WTC11 (cell line): ENCODE measurements around the gene CSPG5. TPM values are rescaled to one million over a fixed set of nuclear protein-coding genes. Genes with fewer than 3 reads are reported as not detected.

Experiments used
- ATAC-seq: fragments of 200-7000 bp; cut with Tn5 transposase; 2 replicates; pipeline ENCODE4 v1.10.0; 2021; ENCODE audit warnings: mild to moderate bottlenecking, moderate library complexity
- CTCF ChIA-PET: fragments of 300-600 bp; sonication (Branson Sonifier 250); formaldehyde crosslinking; loops from one replicate; lab custom pipeline; 2021; ENCODE audit warnings: antibody characterized with exemption; lab: Charles Lee
- POLR2A ChIA-PET: fragments of 350-600 bp; sonication (Branson Sonifier 250); formaldehyde crosslinking; loops from one replicate; lab custom pipeline; 2021; ENCODE audit warnings: antibody characterized with exemption; lab: Charles Lee
- DNase-seq: peaks from one replicate; pipeline ENCODE4 v3.0.0; 2021; ENCODE audit warnings: low spot score
- H3K27ac Mint-ChIP-seq: 2 replicates; pipeline ENCODE4 v1.8.0; 2021; ENCODE audit warnings: mixed read lengths
- H3K27me3 Mint-ChIP-seq: 2 replicates; pipeline ENCODE4 v1.8.0; 2021; ENCODE audit warnings: low read depth, mild to moderate bottlenecking, moderate library complexity, mixed read lengths
- H3K36me3 Mint-ChIP-seq: 2 replicates; pipeline ENCODE4 v1.8.0; 2021; ENCODE audit warnings: mixed read lengths
- H3K4me1 Mint-ChIP-seq: 2 replicates; pipeline ENCODE4 v1.8.0; 2022; ENCODE audit warnings: mixed read lengths
- H3K4me3 Mint-ChIP-seq: 2 replicates; pipeline ENCODE4 v1.8.0; 2021; ENCODE audit warnings: mild to moderate bottlenecking, moderate library complexity, mixed read lengths
- H3K9me3 Mint-ChIP-seq: 2 replicates; pipeline ENCODE4 v1.8.0; 2021; ENCODE audit warnings: mixed read lengths
- ARID4B ChIP-seq: sonication (generic); formaldehyde crosslinking; IDR thresholded peaks from 2 replicates; pipeline ENCODE4 v1.8.0; 2023; ENCODE audit warnings: missing genetic modification reagents, mild to moderate bottlenecking, borderline replicate concordance
- CREM ChIP-seq: sonication (generic); formaldehyde crosslinking; IDR thresholded peaks from 2 replicates; pipeline ENCODE4 v1.8.1; 2022; ENCODE audit warnings: mild to moderate bottlenecking, missing genetic modification reagents, moderate library complexity
- CTCF ChIP-seq: fragments of 200-600 bp; IDR thresholded peaks from 2 replicates; pipeline ENCODE4 v1.8.0; 2022; ENCODE audit warnings: antibody characterized with exemption
- GTF2I ChIP-seq: fragments of 250-450 bp; sonication (Bioruptor Pico); conservative IDR thresholded peaks from 2 replicates; pipeline ENCODE4 v1.4.0; 2021; ENCODE audit warnings: mild to moderate bottlenecking
- KAT7 ChIP-seq: sonication (generic); formaldehyde crosslinking; IDR thresholded peaks from 2 replicates; pipeline ENCODE4 v1.8.1; 2023; ENCODE audit warnings: missing genetic modification reagents, mild to moderate bottlenecking, borderline replicate concordance
- MAX ChIP-seq: sonication (generic); formaldehyde crosslinking; IDR thresholded peaks from 2 replicates; pipeline ENCODE4 v1.8.0; 2022; ENCODE audit warnings: mild to moderate bottlenecking, missing genetic modification reagents
- MXD4 ChIP-seq: fragments of 250-450 bp; sonication (Bioruptor Pico); IDR thresholded peaks from 2 replicates; pipeline ENCODE4 v1.8.0; 2021; ENCODE audit warnings: mild to moderate bottlenecking, moderate library complexity, borderline replicate concordance
- NFE2L1 ChIP-seq: sonication (generic); formaldehyde crosslinking; IDR thresholded peaks from 2 replicates; pipeline ENCODE4 v1.8.1; 2023; ENCODE audit warnings: missing genetic modification reagents
- NR2C2 ChIP-seq: sonication (generic); formaldehyde crosslinking; IDR thresholded peaks from 2 replicates; pipeline ENCODE4 v1.8.0; 2022; ENCODE audit warnings: mild to moderate bottlenecking, missing genetic modification reagents
- OVOL2 ChIP-seq: fragments of 250-450 bp; sonication (Bioruptor Pico); IDR thresholded peaks from 2 replicates; pipeline ENCODE4 v1.9.0; 2021; ENCODE audit warnings: mild to moderate bottlenecking, borderline replicate concordance
- PRRX2 ChIP-seq: fragments of 250-450 bp; sonication (Bioruptor Pico); IDR thresholded peaks from 2 replicates; pipeline ENCODE4 v1.8.0; 2021; ENCODE audit warnings: mild to moderate bottlenecking
- SMAD4 ChIP-seq: sonication (generic); formaldehyde crosslinking; IDR thresholded peaks from 2 replicates; pipeline ENCODE4 v1.8.0; 2022; ENCODE audit warnings: mild to moderate bottlenecking, missing genetic modification reagents
- SP1 ChIP-seq: sonication (generic); formaldehyde crosslinking; conservative IDR thresholded peaks from 2 replicates; pipeline ENCODE4 v1.8.1; 2022; ENCODE audit warnings: missing genetic modification reagents
- TEAD4 ChIP-seq: sonication (generic); formaldehyde crosslinking; IDR thresholded peaks from 2 replicates; pipeline ENCODE4 v1.8.0; 2022; ENCODE audit warnings: mild to moderate bottlenecking, missing genetic modification reagents
- ZNF121 ChIP-seq: sonication (generic); formaldehyde crosslinking; IDR thresholded peaks from 2 replicates; pipeline ENCODE4 v1.8.0; 2023; ENCODE audit warnings: missing genetic modification reagents
- ZNF219 ChIP-seq: sonication (generic); formaldehyde crosslinking; IDR thresholded peaks from 2 replicates; pipeline ENCODE4 v1.8.0; 2023; ENCODE audit warnings: missing genetic modification reagents, mild to moderate bottlenecking, borderline replicate concordance
- ZNF263 ChIP-seq: sonication (generic); formaldehyde crosslinking; IDR thresholded peaks from 2 replicates; pipeline ENCODE4 v1.8.1; 2022; ENCODE audit warnings: low read depth, mild to moderate bottlenecking, moderate library complexity, missing genetic modification reagents
- ZNF512 ChIP-seq: sonication (generic); formaldehyde crosslinking; IDR thresholded peaks from 2 replicates; pipeline ENCODE4 v1.8.1; 2022; ENCODE audit warnings: missing genetic modification reagents, borderline replicate concordance
- total RNA-seq: library from RNA; stranded (reverse); gene quantifications from 3 replicates; pipeline ENCODE4 v1.2.3, GENCODE V29; 2021
- TF ChIP-seq, protein P1 (sequence below): sonication (generic); formaldehyde crosslinking; IDR thresholded peaks from 2 replicates; pipeline ENCODE4 v1.8.1; 2023; ENCODE audit warnings: mild to moderate bottlenecking, missing genetic modification reagents, moderate library complexity
- TF ChIP-seq, protein P2 (sequence below): sonication (generic); formaldehyde crosslinking; IDR thresholded peaks from 2 replicates; pipeline ENCODE4 v1.8.0; 2022; ENCODE audit warnings: mild to moderate bottlenecking, missing genetic modification reagents
- TF ChIP-seq, protein P3 (sequence below): sonication (generic); formaldehyde crosslinking; IDR thresholded peaks from 2 replicates; pipeline ENCODE4 v1.8.1; 2022; ENCODE audit warnings: mild to moderate bottlenecking, missing genetic modification reagents, moderate library complexity, borderline replicate concordance

Gene CSPG5
- total RNA-seq, 1 experiment from 2014 or later = 3.3 TPM

GRCh38 chr3:47577583-47578118 lies 1.0 kb downstream of the CSPG5 start (continued):
- TF ChIP-seq ARID4B (CRISPR knock-in tag) (0 out of 2 replicates have a peak, but pooled peaks have one; percentile 25), MAX (peak; percentile 80; the same call in 1 of the 2 replicates), NFE2L1 (0 out of 2 replicates have a peak, but pooled peaks have one; percentile 63), KAT7 (CRISPR knock-in tag) (no peak), GTF2I (no peak)

GRCh38 chr3:47573190-47574172 lies 5.2 kb downstream of the CSPG5 start:
- Mint-ChIP-seq H3K27me3 (peaks cover 34% of the 10 kb centered on the region), H3K4me3 (no peak overlapping the region), H3K36me3 (no peaks in the 10 kb centered on the region)
- POLR2A ChIA-PET = no interaction called here
- DNase-seq = no peak
- TF ChIP-seq ZNF512 (CRISPR knock-in tag) (no peak), KAT7 (CRISPR knock-in tag) (no peak), ZNF263 (CRISPR knock-in tag) (no peak), ZNF219 (CRISPR knock-in tag) (no peak), ZNF121 (CRISPR knock-in tag) (no peak), SMAD4 (no peak), PRRX2 (CRISPR knock-in tag) (no peak), CREM (CRISPR knock-in tag) (no peak), NR2C2 (no peak), CTCF (no peak), MXD4 (CRISPR knock-in tag) (no peak), OVOL2 (CRISPR knock-in tag) (no peak), TEAD4 (CRISPR knock-in tag) (no peak), SP1 (CRISPR knock-in tag) (no peak)
- TF ChIP-seq, protein P1, sequence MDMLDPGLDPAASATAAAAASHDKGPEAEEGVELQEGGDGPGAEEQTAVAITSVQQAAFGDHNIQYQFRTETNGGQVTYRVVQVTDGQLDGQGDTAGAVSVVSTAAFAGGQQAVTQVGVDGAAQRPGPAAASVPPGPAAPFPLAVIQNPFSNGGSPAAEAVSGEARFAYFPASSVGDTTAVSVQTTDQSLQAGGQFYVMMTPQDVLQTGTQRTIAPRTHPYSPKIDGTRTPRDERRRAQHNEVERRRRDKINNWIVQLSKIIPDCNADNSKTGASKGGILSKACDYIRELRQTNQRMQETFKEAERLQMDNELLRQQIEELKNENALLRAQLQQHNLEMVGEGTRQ (CRISPR knock-in tag) = no peak
- TF ChIP-seq, protein P2, sequence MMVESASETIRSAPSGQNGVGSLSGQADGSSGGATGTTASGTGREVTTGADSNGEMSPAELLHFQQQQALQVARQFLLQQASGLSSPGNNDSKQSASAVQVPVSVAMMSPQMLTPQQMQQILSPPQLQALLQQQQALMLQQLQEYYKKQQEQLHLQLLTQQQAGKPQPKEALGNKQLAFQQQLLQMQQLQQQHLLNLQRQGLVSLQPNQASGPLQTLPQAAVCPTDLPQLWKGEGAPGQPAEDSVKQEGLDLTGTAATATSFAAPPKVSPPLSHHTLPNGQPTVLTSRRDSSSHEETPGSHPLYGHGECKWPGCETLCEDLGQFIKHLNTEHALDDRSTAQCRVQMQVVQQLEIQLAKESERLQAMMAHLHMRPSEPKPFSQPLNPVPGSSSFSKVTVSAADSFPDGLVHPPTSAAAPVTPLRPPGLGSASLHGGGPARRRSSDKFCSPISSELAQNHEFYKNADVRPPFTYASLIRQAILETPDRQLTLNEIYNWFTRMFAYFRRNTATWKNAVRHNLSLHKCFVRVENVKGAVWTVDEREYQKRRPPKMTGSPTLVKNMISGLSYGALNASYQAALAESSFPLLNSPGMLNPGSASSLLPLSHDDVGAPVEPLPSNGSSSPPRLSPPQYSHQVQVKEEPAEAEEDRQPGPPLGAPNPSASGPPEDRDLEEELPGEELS (CRISPR knock-in tag) = no peak
- TF ChIP-seq, protein P3, sequence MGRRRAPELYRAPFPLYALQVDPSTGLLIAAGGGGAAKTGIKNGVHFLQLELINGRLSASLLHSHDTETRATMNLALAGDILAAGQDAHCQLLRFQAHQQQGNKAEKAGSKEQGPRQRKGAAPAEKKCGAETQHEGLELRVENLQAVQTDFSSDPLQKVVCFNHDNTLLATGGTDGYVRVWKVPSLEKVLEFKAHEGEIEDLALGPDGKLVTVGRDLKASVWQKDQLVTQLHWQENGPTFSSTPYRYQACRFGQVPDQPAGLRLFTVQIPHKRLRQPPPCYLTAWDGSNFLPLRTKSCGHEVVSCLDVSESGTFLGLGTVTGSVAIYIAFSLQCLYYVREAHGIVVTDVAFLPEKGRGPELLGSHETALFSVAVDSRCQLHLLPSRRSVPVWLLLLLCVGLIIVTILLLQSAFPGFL (CRISPR knock-in tag) = no peak
- TF ChIP-seq, all 79 proteins: peak for 0
- no peak for ATAC-seq
- Mint-ChIP-seq H3K4me1 (no peaks in the 10 kb centered on the region; the same call in 1 of the 2 replicates), H3K27ac (no peak overlapping the region), H3K9me3 (no peaks in the 10 kb centered on the region)
- CTCF ChIA-PET = interaction anchor here (1.2 to 1.5 kb wide), 2 partner anchors 53 to 152 kb away, joined by 3 read pairs; no protein-coding TSS in a partner anchor
